NCI-H1694 treated with DMSO at 0.1 percent for 48 hours (cell line): ENCODE results near the gene UROC1.
A peak's percentile ranks its signal among the peaks of the same experiment; 100 is the strongest.

Experiments used
- DNase-seq: peaks from one replicate; lab custom pipeline; 2025; lab: John Stamatoyannopoulos, UW

Gene UROC1

GRCh38 chr3:126516152-126516935, 1.2 kb downstream of the UROC1 start:
- DNase-seq, result no peak

- no peak for DNase-seq
Measured at GRCh38 chr3:126515066-126515706, 2.4 kb downstream of the UROC1 start.

- no peak for DNase-seq
Measured at GRCh38 chr3:126514161-126514560, 3.4 kb downstream of the UROC1 start.

- no peak for DNase-seq
Measured at GRCh38 chr3:126512916-126513650, 4.5 kb downstream of the UROC1 start.

- no peak for DNase-seq
Measured at GRCh38 chr3:126512026-126512425, 5.5 kb downstream of the UROC1 start.

- no peak for DNase-seq
Measured at GRCh38 chr3:126511291-126511690, 6.3 kb downstream of the UROC1 start.

- no peak for DNase-seq
Measured at GRCh38 chr3:126510308-126510910, 7.2 kb downstream of the UROC1 start.

- DNase-seq, result peak; percentile 74
Measured at GRCh38 chr3:126509597-126510307, 7.8 kb downstream of the UROC1 start.

GRCh38 chr3:126508564-126508964, 9.0 kb downstream of the UROC1 start:
- DNase-seq, result no peak

GRCh38 chr3:126507886-126508285, 9.7 kb downstream of the UROC1 start:
- no peak for DNase-seq

- no peak for DNase-seq
Measured at GRCh38 chr3:126503701-126504100, 13.9 kb downstream of the UROC1 start.

GRCh38 chr3:126502656-126503055, 14.9 kb downstream of the UROC1 start:
- DNase-seq, result no peak

GRCh38 chr3:126501736-126502135, 15.8 kb downstream of the UROC1 start:
- DNase-seq, result no peak

GRCh38 chr3:126501054-126501453, 16.5 kb downstream of the UROC1 start:
- no peak for DNase-seq

- DNase-seq, result no peak
Measured at GRCh38 chr3:126500016-126500415, 17.6 kb downstream of the UROC1 start.

GRCh38 chr3:126499401-126499800, 18.2 kb downstream of the UROC1 start:
- no peak for DNase-seq

GRCh38 chr3:126498929-126499328, 18.6 kb downstream of the UROC1 start:
- no peak for DNase-seq

GRCh38 chr3:126498461-126498860, 19.1 kb downstream of the UROC1 start:
- no peak for DNase-seq

GRCh38 chr3:126497956-126498355, 19.6 kb downstream of the UROC1 start:
- no peak for DNase-seq

- no peak for DNase-seq
Measured at GRCh38 chr3:126496894-126497850, 20.4 kb downstream of the UROC1 start.

GRCh38 chr3:126495786-126496185, 21.8 kb downstream of the UROC1 start:
- no peak for DNase-seq
